Measurements from ENCODE around the gene ITFG2.

DNA sequence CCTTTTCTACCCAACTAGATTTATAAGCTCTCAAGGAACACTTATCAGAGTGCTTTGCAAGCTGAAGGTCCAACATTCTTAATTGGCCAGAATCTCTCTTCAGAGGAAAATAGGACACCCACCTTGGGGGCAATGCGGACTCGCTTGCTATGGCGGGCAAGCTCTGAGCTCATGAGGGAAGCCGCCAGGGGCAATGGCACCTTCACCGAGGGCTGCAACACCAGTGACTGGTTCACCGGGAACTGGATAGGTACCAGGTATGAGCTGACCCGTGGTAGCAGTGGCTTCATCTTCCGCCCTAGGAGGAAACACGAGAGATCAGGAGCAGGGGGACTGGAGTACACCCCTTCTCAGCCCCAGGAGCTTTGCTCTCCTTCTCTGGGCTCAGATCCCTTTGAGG lies 51.7 kb downstream of the ITFG2 start:
- no peak for TF ChIP-seq MAX (IDR thresholded peaks at IDR 0.05; ENCODE audit: insufficient read depth, insufficient read length)
- TF ChIP-seq, protein P1, sequence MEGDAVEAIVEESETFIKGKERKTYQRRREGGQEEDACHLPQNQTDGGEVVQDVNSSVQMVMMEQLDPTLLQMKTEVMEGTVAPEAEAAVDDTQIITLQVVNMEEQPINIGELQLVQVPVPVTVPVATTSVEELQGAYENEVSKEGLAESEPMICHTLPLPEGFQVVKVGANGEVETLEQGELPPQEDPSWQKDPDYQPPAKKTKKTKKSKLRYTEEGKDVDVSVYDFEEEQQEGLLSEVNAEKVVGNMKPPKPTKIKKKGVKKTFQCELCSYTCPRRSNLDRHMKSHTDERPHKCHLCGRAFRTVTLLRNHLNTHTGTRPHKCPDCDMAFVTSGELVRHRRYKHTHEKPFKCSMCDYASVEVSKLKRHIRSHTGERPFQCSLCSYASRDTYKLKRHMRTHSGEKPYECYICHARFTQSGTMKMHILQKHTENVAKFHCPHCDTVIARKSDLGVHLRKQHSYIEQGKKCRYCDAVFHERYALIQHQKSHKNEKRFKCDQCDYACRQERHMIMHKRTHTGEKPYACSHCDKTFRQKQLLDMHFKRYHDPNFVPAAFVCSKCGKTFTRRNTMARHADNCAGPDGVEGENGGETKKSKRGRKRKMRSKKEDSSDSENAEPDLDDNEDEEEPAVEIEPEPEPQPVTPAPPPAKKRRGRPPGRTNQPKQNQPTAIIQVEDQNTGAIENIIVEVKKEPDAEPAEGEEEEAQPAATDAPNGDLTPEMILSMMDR (IDR thresholded peaks at IDR 0.05; ENCODE audit: extremely low read depth in 1 of 2, insufficient read depth in 1 of 2, low read depth in 1 of 2, low read length in 2 of 2): no peak
- no peak for TF ChIP-seq POLR2AphosphoS5 (IDR thresholded peaks at IDR 0.05; ENCODE audit: insufficient read depth, low read depth, low read length)
- no peak for TF ChIP-seq POLR2A (IDR thresholded peaks at IDR 0.05; ENCODE audit: low read depth, low read length)
- no peak for TF ChIP-seq EZH2 (IDR thresholded peaks at IDR 0.05; ENCODE audit: borderline replicate concordance, low read depth, low read length, severe bottlenecking)
- TF ChIP-seq MYC (IDR thresholded peaks at IDR 0.05; ENCODE audit: low read depth, low read length): no peak
- TF ChIP-seq JUN (IDR thresholded peaks at IDR 0.05; ENCODE audit: borderline replicate concordance, insufficient read depth, insufficient read length, low read depth): no peak
- no peak for TF ChIP-seq FOS (IDR thresholded peaks at IDR 0.05; ENCODE audit: borderline replicate concordance, insufficient read depth, low read length)
- TF ChIP-seq GATA2 (IDR thresholded peaks at IDR 0.05; ENCODE audit: insufficient read depth, insufficient read length, low read depth, low read length): no peak
